C4-2B (cell line): Measurements from ENCODE around the gene ATRNL1.

ENCODE experiments used
- ZFX ChIP-seq: fragments of 450-650 bp; IDR thresholded peaks from 2 replicates; pipeline ENCODE4 v1.6.1; 2017
- TF ChIP-seq, protein P1 (sequence below): fragments of 450-650 bp; conservative IDR thresholded peaks from 2 replicates; pipeline ENCODE4 v1.5.1; 2017; ENCODE audit warnings: mild to moderate bottlenecking

DNA sequence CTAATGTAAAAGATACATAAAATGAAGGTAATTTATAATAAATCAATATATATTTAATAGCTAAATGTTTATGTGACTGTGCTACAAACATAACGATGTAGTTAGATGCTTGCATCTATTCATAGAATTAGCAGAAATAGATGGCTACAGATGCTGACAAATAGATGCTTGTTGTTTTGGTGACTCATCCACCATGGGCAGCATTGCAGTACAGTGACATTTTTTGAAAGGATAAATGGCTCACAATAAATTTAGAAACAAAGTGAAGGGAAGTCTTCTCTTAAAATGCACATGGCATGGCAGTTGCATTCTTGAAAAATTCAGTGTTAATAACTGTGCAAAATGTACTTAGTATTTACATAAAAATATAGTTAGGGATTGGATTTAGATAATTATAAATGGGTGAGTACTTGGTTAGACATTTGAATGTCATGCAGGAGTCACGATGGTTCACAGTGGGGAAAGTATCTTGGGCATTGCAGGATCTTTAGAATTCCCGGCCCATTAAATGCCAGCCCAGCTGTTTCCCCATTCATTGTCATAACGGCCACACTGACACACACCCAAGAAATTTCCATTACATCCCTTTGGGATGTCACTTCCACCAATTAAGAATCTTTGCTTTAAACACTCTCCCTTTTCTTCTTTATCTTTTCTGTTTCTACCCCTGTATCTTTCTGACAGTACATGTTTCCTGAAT lies 564.1 kb downstream of the ATRNL1 start:
- TF ChIP-seq, protein P1, sequence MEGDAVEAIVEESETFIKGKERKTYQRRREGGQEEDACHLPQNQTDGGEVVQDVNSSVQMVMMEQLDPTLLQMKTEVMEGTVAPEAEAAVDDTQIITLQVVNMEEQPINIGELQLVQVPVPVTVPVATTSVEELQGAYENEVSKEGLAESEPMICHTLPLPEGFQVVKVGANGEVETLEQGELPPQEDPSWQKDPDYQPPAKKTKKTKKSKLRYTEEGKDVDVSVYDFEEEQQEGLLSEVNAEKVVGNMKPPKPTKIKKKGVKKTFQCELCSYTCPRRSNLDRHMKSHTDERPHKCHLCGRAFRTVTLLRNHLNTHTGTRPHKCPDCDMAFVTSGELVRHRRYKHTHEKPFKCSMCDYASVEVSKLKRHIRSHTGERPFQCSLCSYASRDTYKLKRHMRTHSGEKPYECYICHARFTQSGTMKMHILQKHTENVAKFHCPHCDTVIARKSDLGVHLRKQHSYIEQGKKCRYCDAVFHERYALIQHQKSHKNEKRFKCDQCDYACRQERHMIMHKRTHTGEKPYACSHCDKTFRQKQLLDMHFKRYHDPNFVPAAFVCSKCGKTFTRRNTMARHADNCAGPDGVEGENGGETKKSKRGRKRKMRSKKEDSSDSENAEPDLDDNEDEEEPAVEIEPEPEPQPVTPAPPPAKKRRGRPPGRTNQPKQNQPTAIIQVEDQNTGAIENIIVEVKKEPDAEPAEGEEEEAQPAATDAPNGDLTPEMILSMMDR: no peak
- TF ChIP-seq ZFX: no peak
